Fibroblast of villous mesenchyme (primary cell): Measurements from ENCODE around the gene TIPRL. TPM values are rescaled to one million over a fixed set of nuclear protein-coding genes. Genes with fewer than 3 reads are reported as not detected.
"Not testable (repeated sequence)": the region's sequence is repeated elsewhere in the genome, so short reads cannot be mapped to it uniquely, and the experiment has no call there.

Source experiments
- DNase-seq: peaks from one replicate; pipeline ENCODE4 v3.0.0-alpha.2; 2010; ENCODE audit warnings: low read depth
- H3K4me3 ChIP-seq: 2 replicates; pipeline ENCODE4 v1.5.1; 2011; ENCODE audit warnings: low read depth, mild to moderate bottlenecking, low read length
- total RNA-seq: library from RNA; depleted of rRNA; stranded (reverse); fragments of >200 nt; gene quantifications from 2 replicates; pipeline ENCODE4 v1.2.3, GENCODE V29; 2012
- TF ChIP-seq, protein P1 (sequence below): IDR thresholded peaks from 2 replicates; pipeline ENCODE4 v1.5.1; 2012; ENCODE audit warnings: low read depth, mild to moderate bottlenecking, low read length; ENCODE audit not compliant: insufficient read depth

The TIPRL gene
- total RNA-seq, 1 donor = 45.3 TPM

DNA sequence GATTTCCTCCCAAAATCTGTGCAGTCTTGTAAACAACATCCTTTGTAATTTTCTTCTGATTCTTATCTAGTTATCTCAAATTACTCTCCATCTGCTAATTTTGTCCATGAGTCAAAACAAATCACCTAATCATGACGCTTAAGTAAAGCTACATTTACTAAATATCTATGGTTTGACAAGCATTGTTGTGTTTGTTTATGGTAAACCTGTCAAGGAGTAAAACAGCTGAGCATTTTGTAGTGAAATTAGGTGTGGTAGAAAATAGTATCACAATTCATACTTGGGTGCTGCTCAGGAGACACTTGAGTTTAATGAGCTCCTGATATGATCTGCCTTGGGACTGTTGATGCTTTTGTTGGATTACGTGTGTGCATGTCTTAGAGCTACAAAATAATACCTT lies 11.6 kb downstream of the TIPRL start:
- TF ChIP-seq, protein P1, sequence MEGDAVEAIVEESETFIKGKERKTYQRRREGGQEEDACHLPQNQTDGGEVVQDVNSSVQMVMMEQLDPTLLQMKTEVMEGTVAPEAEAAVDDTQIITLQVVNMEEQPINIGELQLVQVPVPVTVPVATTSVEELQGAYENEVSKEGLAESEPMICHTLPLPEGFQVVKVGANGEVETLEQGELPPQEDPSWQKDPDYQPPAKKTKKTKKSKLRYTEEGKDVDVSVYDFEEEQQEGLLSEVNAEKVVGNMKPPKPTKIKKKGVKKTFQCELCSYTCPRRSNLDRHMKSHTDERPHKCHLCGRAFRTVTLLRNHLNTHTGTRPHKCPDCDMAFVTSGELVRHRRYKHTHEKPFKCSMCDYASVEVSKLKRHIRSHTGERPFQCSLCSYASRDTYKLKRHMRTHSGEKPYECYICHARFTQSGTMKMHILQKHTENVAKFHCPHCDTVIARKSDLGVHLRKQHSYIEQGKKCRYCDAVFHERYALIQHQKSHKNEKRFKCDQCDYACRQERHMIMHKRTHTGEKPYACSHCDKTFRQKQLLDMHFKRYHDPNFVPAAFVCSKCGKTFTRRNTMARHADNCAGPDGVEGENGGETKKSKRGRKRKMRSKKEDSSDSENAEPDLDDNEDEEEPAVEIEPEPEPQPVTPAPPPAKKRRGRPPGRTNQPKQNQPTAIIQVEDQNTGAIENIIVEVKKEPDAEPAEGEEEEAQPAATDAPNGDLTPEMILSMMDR = no peak
- peak; percentile 64 for DNase-seq
- H3K4me3 ChIP-seq = no peak overlapping the region

DNA sequence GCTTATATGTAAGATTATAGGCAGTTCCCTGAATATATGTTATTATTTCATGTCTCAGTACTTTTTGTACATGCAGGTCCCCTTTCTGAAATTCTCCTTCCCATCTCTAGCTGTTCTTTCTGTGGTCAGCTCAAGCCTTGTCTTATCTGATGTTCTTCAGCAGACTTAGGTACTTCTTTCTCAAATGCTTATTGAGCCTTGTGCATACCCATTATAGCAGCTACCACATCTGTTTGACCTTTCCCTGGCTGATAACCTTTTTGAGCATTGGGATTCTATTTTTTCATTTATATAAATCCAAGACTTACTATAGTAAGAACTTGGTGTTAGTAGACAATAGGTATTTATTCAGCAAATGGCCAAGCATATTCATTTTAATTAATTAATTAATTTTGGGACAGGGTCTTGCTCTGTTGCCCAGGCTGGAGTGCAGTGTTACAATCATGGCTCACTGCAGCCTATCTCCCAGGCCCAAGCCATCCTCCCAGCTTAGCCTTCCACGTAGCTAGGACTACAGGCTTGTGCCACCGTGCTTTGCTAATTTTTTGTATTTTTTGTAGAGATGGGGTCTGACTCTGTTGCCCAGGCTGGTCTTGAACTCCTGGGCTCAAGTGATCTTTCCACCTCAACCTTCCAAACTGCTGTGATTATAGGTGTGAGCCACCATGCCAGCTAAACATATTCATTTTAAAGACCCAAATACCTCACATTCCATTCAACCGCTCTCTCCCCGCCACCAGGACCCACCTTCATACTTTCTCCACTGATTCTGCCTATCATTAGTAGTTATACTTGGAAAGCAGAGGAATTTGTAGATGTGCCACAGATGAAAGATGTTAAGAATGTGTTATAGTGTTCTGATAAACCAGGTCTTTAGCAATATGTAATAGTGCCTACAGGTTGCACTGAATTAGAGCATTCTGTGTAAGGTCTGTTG lies 16.7 kb downstream of the TIPRL start:
- TF ChIP-seq, protein P1 = no peak
- no peak overlapping the region for H3K4me3 ChIP-seq
- no peak for DNase-seq

DNA sequence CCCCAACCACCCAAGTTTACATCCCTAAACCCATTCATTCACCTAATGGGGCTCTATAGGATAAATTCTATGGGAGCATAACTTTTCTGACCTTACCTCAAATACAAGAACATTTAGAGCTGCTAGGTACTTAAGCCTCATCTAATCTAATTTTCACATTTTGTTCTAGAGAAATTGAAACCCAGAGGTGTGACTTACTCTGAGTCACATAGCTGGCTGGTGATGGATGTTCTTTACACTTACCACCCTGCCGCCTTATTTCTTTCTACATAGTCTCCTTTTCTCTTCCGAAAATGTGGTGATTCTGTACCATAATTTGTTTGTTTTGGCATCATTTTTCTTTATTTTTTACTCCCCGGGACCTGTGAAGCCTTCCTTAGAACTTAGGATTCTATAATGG lies 20.3 kb downstream of the TIPRL start:
- DNase-seq = no peak

DNA sequence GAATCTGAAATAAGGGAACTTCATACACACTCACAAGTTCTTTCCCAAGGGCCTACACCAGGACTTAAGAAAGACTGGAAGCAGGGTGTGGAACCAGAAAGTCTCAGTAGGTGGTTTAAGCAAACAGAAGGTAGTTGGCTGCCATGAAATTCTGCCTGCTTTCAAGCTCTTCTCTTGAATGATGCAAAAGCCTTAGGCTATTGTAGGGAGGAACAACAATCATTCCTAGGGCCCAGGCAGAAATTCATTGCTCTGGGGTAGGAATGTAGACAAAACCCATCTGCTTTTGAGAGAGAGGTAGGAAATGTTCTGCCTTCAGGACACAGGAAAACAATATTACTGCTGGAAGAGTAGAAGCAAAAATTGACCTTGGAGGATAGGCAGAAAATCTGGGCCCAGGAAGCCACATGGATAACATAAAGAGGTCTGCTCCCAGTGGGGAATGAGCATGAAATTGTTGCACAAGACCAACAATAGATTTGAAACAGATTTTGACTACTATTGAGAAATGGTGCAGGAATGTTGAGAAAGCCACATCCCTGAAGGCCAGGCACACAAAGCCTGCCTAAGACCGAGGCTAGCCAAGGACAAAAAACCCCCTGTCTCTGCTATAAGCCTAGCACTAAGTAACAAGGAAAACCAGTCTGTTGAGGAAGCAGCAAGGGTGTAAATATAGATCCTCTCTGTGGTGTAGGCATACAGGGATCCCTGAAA lies 24.3 kb downstream of the TIPRL start:
- H3K4me3 ChIP-seq = no peak overlapping the region
- peak; percentile 89 for DNase-seq
- TF ChIP-seq, protein P1 = no peak

More for the DNA sequence above, 20.3 kb downstream of the TIPRL start:
- TF ChIP-seq, protein P1 = no peak
- no peak overlapping the region for H3K4me3 ChIP-seq

DNA sequence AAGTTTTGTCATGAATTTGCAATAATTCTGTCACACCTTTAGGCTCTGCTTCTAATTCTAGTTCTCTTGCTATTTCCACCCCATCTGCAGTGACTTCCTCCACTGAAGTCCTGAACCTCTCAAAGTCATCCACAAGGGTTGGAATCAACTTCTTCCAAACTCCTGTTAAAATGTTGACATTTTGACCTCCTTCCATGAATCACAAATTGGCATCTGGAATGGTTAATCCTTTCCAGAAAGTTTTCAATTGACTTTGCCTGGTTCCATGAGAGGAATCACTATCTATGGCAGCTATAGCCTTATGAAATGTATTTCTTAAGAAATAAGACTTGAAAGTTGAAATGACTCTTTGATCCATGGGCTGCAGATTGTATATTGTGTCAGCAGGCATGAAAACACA lies 27.3 kb downstream of the TIPRL start:
- no peak for DNase-seq

DNA sequence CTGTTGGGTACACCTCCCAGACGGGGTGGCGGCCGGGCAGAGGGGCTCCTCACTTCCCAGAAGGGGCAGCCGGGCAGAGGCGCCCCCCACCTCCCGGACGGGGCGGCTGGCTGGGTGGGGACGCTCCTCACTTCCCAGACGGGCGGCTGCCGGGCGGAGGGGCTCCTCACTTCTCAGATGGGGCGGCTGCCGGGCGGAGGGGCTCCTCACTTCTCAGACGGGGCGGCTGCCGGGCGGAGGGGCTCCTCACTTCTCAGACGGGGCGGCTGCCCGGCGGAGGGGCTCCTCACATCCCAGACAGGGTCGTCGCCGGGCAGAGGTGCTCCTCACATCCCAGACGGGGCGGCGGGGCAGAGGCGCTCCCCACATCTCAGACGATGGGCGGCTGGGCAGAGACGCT lies 28.9 kb downstream of the TIPRL start:
- not testable (repeated sequence) for H3K4me3 ChIP-seq, DNase-seq

More for the DNA sequence above, 27.3 kb downstream of the TIPRL start:
- TF ChIP-seq, protein P1 = no peak
- H3K4me3 ChIP-seq = no peak overlapping the region

DNA sequence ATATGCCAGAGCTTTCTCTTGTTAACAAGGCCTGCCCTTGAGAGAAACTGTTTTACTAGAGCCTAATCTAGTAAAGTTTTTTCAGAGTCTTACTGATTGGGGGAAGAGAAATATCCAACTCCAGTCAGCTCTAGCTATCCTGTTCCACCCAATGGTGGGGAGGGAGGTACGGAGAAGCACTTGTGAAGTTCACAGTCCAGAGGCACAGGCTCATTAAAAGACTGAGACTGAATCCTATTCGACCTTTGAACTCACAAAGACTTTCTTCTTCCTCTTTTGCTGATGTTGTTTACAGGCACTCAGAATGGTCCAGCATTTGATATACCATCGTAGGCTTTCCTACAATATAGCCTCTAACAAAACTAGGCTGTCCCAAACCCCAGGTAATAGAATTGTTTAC lies 31.6 kb downstream of the TIPRL start:
- no peak for DNase-seq
- TF ChIP-seq, protein P1 = no peak
- no peak overlapping the region for H3K4me3 ChIP-seq
